Measurements from ENCODE around the gene CDHR4.

DNA sequence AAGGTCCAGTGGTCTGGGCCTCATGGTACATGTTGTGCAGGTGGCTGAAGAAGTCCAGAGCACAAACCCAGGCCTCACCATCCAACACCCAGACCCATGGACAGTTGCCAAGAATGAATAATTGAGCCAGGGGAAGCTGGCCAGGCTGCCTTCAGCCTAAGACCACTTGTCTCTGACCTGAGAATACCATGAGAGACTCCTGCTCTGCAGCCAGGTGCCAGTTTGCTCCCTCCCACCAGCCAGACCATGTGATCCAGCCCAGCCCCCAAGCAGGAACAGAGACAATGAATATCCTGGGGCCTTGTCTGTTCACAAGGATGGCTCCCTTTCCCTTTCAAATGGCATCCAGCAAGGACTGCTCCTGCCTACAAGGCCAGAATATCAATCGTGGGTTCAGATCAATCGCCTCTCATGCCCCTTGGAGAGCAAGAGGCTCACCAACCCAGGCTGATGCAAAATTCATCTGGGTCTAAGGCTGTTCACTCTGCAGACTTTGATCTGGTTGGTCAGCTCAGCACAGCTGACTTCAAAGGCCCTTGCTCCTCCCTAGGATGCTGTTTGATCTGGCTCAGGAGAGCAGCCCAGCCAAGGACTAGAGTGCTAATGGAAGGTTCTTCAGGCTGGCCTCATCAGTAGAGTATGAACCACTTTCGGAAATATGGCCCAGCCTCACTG, 43.3 kb upstream of the CDHR4 start:
- no peak for TF ChIP-seq POLR2AphosphoS5 (IDR thresholded peaks at IDR 0.05; ENCODE audit: low read depth, low read length)
- TF ChIP-seq, protein P1, sequence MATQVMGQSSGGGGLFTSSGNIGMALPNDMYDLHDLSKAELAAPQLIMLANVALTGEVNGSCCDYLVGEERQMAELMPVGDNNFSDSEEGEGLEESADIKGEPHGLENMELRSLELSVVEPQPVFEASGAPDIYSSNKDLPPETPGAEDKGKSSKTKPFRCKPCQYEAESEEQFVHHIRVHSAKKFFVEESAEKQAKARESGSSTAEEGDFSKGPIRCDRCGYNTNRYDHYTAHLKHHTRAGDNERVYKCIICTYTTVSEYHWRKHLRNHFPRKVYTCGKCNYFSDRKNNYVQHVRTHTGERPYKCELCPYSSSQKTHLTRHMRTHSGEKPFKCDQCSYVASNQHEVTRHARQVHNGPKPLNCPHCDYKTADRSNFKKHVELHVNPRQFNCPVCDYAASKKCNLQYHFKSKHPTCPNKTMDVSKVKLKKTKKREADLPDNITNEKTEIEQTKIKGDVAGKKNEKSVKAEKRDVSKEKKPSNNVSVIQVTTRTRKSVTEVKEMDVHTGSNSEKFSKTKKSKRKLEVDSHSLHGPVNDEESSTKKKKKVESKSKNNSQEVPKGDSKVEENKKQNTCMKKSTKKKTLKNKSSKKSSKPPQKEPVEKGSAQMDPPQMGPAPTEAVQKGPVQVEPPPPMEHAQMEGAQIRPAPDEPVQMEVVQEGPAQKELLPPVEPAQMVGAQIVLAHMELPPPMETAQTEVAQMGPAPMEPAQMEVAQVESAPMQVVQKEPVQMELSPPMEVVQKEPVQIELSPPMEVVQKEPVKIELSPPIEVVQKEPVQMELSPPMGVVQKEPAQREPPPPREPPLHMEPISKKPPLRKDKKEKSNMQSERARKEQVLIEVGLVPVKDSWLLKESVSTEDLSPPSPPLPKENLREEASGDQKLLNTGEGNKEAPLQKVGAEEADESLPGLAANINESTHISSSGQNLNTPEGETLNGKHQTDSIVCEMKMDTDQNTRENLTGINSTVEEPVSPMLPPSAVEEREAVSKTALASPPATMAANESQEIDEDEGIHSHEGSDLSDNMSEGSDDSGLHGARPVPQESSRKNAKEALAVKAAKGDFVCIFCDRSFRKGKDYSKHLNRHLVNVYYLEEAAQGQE (IDR thresholded peaks at IDR 0.05; ENCODE audit: insufficient read depth in 1 of 2, low read depth in 2 of 2, low read length in 2 of 2): no peak
